ENCODE results near the gene KIAA2012.
A peak's percentile ranks its signal among the peaks of the same experiment; 100 is the strongest.
"Not testable (repeated sequence)": the region's sequence is repeated elsewhere in the genome, so short reads cannot be mapped to it uniquely, and the experiment has no call there.

KIAA2012 gene

DNA sequence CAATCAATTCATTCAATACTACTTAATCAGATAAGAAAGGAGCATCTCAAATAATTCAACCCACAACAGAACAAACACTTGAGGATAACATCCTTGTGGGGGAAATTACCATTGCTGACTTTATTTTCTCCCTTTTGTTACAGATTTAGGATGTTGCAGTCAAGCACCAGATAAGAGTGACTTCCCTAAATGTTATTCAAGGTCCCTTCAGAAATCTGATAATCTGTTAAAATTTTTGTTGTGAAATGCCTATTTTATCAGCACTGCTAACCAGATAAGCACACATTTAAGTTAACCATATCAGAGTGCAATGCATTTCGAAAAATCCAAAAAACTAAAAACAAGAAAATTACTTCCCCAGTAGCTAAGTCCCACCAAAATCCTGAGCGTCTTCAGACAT lies 131.8 kb downstream of the KIAA2012 start:
- DNase-seq = no peak

DNA sequence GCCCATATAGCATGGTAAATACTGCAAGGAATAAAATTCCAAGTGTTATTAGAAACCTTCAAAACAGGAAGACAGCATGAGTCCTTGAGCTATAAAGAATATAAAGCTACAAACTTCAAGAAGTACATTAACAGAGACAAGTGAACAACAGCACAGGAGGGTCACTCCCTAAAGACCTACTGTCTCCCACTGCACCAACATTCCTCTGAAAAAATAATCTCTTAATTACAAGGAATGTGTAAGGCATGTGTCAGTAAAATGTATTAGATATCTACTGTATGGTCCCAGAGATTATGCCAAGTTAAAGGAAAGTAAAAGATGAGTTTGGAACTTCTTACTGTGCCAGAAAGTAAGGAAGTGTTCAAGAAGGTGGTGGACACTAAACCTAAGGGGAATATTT lies 135.5 kb downstream of the KIAA2012 start:
- no peak for DNase-seq

DNA sequence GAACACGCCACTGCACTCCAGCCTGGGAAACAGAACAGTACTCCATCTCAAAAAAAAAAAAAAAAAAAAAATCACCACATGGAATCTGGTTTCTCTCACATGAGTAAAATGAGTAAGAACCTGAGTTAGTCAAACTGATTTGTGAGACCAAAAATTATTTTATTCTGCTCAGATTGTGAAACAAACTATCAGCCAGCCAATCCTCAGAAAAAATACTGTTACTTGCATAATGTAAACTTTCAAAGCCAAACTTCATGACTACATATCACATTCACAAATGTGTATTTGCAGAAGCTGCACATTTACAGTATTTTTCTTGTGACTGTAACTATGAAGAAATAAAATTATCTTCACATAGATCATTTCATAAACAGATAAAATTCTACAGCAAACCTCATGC lies 142.1 kb downstream of the KIAA2012 start:
- no peak for DNase-seq

DNA sequence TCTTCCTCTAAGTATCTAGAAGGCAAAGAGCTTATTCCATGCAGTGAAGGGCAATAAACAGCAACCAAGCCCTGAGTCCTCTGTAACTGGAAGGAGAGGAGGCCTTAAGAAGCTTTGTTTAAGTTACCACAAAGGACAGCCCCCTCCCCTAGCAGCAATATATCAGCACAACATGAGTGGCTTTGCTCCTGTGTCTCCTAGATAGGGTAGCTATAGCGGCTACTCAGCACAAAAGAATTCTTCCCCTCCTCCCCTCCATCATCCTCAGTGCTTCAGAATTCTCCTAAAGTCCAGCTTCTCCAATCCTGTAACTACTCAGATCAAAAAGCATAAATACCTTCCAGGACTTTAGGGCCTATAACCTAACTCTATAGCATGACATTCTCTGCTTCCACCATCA lies 148.8 kb downstream of the KIAA2012 start:
- no peak for DNase-seq

DNA sequence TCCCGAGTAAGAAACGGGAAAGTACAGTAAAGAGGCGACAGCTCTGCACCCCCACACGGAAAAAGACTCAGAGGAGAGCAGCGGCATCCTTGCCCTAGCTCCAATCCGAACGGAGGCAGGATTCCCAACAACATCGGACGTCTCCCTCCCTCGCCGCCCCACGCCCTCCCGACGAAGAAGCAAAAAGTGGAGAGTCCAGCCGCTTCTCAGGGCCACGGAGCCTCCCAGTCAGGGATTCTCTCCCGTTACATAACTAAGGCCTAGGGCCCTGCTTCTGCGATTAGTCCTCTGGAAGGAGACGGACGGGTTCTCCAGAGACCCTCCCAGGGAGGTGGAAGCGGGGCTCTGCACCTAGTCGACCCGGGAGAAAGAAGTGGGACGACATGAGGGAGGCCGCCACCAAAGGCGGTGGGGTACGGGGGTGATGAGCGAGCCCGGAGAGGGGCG lies 164.8 kb downstream of the KIAA2012 start:
- no peak for DNase-seq

DNA sequence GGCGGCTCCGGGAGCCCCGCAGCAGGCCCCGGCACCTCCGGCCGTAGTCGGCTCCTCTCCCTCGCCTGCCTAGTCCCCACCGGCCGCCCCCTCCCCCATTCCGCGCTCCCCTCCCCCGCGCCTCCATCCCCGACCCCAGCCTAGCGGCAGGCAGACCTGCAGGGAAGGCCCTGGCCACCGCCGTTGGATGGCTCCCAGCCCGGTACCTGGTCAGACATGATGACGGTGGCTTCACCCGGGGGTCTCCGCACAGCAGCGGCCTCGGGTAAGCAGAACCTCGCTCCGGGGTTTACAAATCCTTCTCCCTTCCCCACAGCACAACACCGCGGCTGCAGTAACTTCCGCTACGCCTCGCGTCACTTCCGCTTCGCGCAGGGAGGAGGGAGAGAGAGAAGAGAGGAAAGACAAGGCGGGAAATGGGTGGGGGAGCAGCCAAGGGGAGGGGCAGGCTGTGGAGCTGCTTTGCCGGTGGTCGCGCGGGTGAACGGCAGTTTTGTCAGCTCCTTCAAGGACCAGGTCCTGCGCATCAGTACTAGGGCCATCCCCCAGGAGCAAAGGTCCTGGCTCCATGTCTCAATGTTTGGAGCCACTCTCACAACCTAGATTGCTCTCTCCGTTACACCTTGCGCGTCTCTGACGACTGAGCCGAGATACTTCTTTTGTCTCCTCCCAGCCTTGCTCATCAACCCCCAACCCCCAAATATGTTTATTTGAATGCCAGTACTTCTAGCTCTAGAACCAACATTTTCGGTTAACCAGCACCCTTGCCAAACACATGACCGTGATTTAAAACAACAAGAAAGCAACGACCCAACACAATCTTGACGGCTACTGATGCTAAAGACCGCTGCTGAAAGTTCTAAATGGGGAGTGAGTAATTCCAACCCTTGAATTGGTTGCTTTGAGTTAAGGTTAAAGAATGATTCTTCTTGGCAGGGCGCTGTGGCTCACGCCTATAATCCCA lies 165.5 kb downstream of the KIAA2012 start, which contains the start of gene SUMO1:
SUMO1 (minus strand) TSS at position 364 of the 964 bp plus-strand sequence; CDS start at position 218, 146 bp downstream.
- DNase-seq = peak; percentile 71

DNA sequence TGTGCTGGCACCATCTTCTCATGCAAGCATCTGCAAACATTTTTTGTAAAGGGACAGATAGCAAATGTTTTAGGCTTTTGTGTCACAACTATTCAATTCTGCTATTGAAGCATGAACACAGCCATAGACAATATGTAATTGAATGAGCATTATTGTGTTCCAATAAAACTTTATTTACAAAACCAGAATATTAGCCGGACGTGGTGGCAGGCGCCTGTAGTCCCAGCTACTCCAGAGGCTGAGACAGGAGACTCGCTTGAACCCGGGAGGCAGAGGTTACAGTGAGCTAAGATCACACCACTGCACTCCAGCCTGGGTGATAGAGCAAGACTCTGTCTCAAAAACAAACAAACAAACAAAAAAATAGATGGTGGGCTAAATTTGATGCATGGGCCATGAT lies 174.7 kb downstream of the KIAA2012 start:
- DNase-seq = not testable (repeated sequence)

DNA sequence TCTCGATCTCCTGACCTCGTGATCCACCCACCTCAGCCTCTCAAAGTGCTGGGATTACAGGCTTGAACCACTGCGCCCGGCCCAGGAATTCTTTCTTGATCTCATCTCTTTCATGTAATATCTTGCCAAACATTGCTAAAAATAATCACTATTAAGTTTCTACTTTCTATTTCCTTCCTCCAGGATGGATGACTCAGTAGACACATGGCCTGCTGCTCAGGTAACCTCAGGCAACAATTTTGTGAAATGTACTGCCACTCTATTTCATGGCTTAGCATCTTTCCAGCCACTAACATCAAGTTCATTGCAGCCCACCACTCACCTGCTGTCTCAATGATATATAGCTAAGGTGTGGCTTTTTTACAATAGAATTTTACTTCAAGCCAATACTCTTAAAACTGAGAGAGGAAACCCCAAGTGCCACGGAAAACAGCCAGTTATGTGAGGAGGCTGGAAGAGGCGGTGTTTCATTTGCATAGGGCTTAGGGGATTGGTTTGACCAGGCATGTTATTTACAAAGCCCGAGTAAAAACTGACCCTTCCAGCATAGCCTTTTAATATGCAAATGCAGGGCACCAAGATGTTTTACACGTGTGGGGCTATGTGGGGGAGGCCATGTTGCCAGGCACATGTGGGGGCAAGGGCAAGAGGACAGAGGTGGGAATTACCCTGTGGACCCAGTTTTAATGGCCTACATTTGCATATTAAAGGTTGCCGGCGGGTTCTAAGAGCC lies 176.6 kb downstream of the KIAA2012 start:
- no peak for DNase-seq

DNA sequence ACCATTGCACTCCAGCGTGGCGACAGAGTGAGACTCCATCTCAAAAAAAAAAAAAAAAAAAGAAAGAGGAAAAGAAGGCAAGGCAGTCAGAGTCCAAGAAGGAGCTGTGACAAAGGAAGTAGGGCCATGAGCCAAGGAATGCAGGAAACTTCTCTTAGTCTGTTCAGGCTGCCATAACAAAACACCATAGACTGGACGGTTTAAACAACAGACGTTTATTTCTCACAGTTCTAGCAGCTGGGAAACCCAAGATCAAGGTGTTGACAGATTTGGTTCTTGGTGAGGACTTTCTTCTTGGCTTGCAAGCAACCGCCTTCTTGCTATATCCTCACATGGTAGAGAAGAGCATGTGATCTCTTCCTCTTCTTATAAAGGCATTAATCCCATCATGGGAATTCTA lies 178.4 kb downstream of the KIAA2012 start:
- DNase-seq = no peak
